CD4-positive, alpha-beta T cell (primary cell): ENCODE data around the gene ZNF212. TPM values are rescaled to one million over a fixed set of nuclear protein-coding genes. Genes with fewer than 3 reads are reported as not detected.

ENCODE experiments used
- ATAC-seq: fragments of 200-7000 bp; cut with Tn5 transposase; one replicate; pipeline ENCODE4 v1.10.0; 2022; ENCODE audit warnings: mild to moderate bottlenecking; ENCODE audit not compliant: poor library complexity
- CTCF ChIA-PET: fragments of 350-600 bp; sonication (Branson Sonifier 250); formaldehyde crosslinking; loops from one replicate; lab custom pipeline; 2021; ENCODE audit warnings: antibody characterized with exemption, inconsistent platforms; lab: Charles Lee
- POLR2A ChIA-PET: fragments of 350-600 bp; sonication (Branson Sonifier 250); formaldehyde crosslinking; loops from one replicate; lab custom pipeline; 2021; ENCODE audit warnings: antibody characterized with exemption, inconsistent platforms; lab: Charles Lee
- DNase-seq, 14 experiments: peaks; one replicate each; pipeline ENCODE4 v3.0.0-alpha.2; 2013 to 2020; ENCODE audit warnings: mixed read lengths in 2 of 14
- H3K27ac ChIP-seq, 2 donors: one replicate each; pipeline versions ENCODE4 v1.5.1 to v1.7.0; 2013; ENCODE audit warnings: low read length in 2 of 2, low read depth in 1 of 2, mild to moderate bottlenecking in 1 of 2
- H3K27me3 ChIP-seq, 2 experiments: 1 replicate in 1 of 2; 2 replicates in 1 of 2; pipeline versions ENCODE4 v1.6.1 to v1.7.0; 2013; ENCODE audit warnings: low read length in 2 of 2, control low read depth in 1 of 2, mild to moderate bottlenecking in 1 of 2, moderate library complexity in 1 of 2; ENCODE audit not compliant: insufficient read depth in 2 of 2, control insufficient read depth in 1 of 2
- H3K36me3 ChIP-seq: one replicate; pipeline ENCODE4 v1.6.1; 2013; ENCODE audit warnings: low read length, control low read depth; ENCODE audit not compliant: insufficient read depth
- H3K4me1 ChIP-seq: one replicate; pipeline ENCODE4 v1.6.1; 2013; ENCODE audit warnings: low read length, control low read depth; ENCODE audit not compliant: insufficient read depth
- H3K4me3 ChIP-seq: one replicate; pipeline ENCODE4 v1.5.1; 2013; ENCODE audit warnings: mild to moderate bottlenecking, low read length, moderate library complexity
- H3K9me3 ChIP-seq, 2 experiments: 1 replicate in 1 of 2; 2 replicates in 1 of 2; pipeline versions ENCODE4 v1.6.1 to v1.7.0; 2013; ENCODE audit warnings: low read length in 2 of 2, mild to moderate bottlenecking in 2 of 2, control low read depth in 1 of 2, moderate library complexity in 1 of 2; ENCODE audit not compliant: control insufficient read depth in 1 of 2, insufficient read depth in 1 of 2
- H3K27ac Mint-ChIP-seq: one replicate; pipeline ENCODE4 v1.8.0; 2020; ENCODE audit warnings: mixed read lengths
- H3K27me3 Mint-ChIP-seq: one replicate; pipeline ENCODE4 v1.8.0; 2021; ENCODE audit warnings: mixed read lengths
- H3K36me3 Mint-ChIP-seq: one replicate; pipeline ENCODE4 v1.8.0; 2021; ENCODE audit warnings: low read depth, mixed read lengths
- H3K4me1 Mint-ChIP-seq: one replicate; pipeline ENCODE4 v1.8.0; 2021; ENCODE audit warnings: low read depth, mixed read lengths
- H3K4me3 Mint-ChIP-seq: one replicate; pipeline ENCODE4 v1.8.0; 2020; ENCODE audit warnings: mild to moderate bottlenecking, mixed read lengths
- H3K9me3 Mint-ChIP-seq: one replicate; pipeline ENCODE4 v1.8.0; 2020; ENCODE audit warnings: mixed read lengths
- CTCF ChIP-seq: fragments of 200-600 bp; IDR thresholded peaks from one replicate; pipeline ENCODE4 v1.8.0; 2022; ENCODE audit warnings: antibody characterized with exemption, mild to moderate bottlenecking
- intact Hi-C, 2 experiments: fragments of 100-400 bp; cut with DNase I in 1 of 2; cut with micrococcal nuclease in 1 of 2; formaldehyde crosslinking; loops; one replicate each; pipeline versions ENCODE4 v1.15.1 to v1.9.0; 2023 to 2025; cut with DNase I, micrococcal nuclease
- total RNA-seq, 174 experiments: library from RNA in 2 of 174; stranded (reverse) in 2 of 174; gene quantifications; one replicate each; pipeline ENCODE4 v1.2.3 and lab custom pipeline; 2021 to 2026

Gene ZNF212
- total RNA-seq, 2 experiments from 2014 or later = 12.1 to 13.2 TPM

GRCh38 chr7:149195180-149196150 is 44.0 kb upstream of the ZNF212 start, which contains the start of gene ZNF282:
TSS of gene ZNF282 (plus strand) at chr7:149195546. CDS start at chr7:149195590, 44 bp downstream.
- no peaks in the 10 kb centered on the region for H3K9me3 Mint-ChIP-seq

DNA sequence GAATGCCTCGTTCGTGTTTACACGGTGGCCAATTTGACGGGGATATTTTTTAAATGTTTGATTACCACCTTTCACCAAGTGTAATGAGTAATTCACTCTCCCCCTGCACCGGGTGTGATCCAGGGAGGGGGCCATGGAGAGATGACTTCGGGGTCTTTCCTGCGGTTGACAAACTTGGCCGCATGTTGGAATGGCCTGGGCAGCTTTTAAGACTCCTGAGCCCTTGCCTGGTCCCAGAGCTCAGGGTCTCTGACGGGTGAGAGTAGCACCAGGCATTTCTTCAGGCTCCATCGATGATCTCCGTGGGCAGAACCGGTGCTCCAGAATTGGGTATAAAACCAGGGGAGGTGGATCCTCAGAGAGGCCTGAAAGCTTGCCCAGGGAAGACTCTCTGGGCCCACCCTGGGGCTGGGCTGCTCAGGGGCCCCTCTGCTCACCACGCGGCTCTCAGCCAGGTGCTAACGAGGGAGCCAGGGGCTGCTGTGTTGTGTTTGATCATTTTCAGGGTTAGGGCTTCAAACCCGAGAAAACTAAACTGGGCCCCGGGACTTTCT is 43.2 kb upstream of the ZNF212 start:
- H3K4me1 Mint-ChIP-seq = peaks cover 32% of the 10 kb centered on the region
- peak overlapping the region; percentile 96 for H3K4me3 Mint-ChIP-seq
- CTCF ChIA-PET = interaction anchor here (1.2 to 2.5 kb wide), 5 partner anchors 16 to 428 kb away, joined by 3 to 16 read pairs (median 7); partner anchors contain the start of genes ZNF398 and ZNF783
- DNase-seq (peak in 3 of 14 experiments; percentile 3 to 33 (median 9)), ATAC-seq (peak; percentile 12)
- TF ChIP-seq CTCF = no peak
- Histone ChIP-seq H3K9me3 (no peaks in the 10 kb centered on the region), H3K27ac (peak overlapping the region; percentile 16 to 47), H3K36me3 (peaks cover 27% of the 10 kb centered on the region), H3K4me1 (peaks cover 25% of the 10 kb centered on the region), H3K4me3 (peak overlapping the region; percentile 90), H3K27me3 (no peaks in the 10 kb centered on the region)
- no peaks in the 10 kb centered on the region for H3K9me3 Mint-ChIP-seq
- H3K36me3 Mint-ChIP-seq = peaks cover 44% of the 10 kb centered on the region
- intact Hi-C loops = loop anchor here in 1 of 2 experiments (5.0 kb wide), 2 partner anchors 41 to 301 kb away; partner anchors contain the start of genes ZNF212 and ZNF746
- H3K27me3 Mint-ChIP-seq = no peaks in the 10 kb centered on the region
- POLR2A ChIA-PET = interaction anchor here (0.9 to 2.5 kb wide), 9 partner anchors 15 to 349 kb away, joined by 3 to 24 read pairs (median 4); partner anchors contain the start of genes ZNF398, ZNF425 and ZNF783
- peak overlapping the region; percentile 89 for H3K27ac Mint-ChIP-seq

More at GRCh38 chr7:149195180-149196150, 44.0 kb upstream of the ZNF212 start, which contains the start of gene ZNF282:
- TF ChIP-seq CTCF = peak; percentile 54
- no peaks in the 10 kb centered on the region for H3K9me3 ChIP-seq
- H3K36me3 ChIP-seq = peaks cover 20% of the 10 kb centered on the region
- Mint-ChIP-seq H3K27me3 (no peaks in the 10 kb centered on the region), H3K36me3 (peaks cover 36% of the 10 kb centered on the region), H3K4me1 (peaks cover 36% of the 10 kb centered on the region), H3K27ac (peak within 1 kb of the TSS; percentile 89), H3K4me3 (peak within 1 kb of the TSS; percentile 96)
- POLR2A ChIA-PET = interaction anchor here (0.6 to 2.5 kb wide), 15 partner anchors 12 to 429 kb away, joined by 3 to 24 read pairs (median 3); partner anchors contain the start of genes ZNF398, ZNF425, ZNF783 and ZNF786
- intact Hi-C loops = loop anchor here in 1 of 2 experiments (2.0 to 5.0 kb wide), 3 partner anchors 42 to 302 kb away; partner anchors contain the start of genes ZNF212, ZNF398 and ZNF746
- ATAC-seq (peak; percentile 79), DNase-seq (peak; percentile 32 to 83 (median 59))
- CTCF ChIA-PET = interaction anchor here (0.6 to 2.5 kb wide), 12 partner anchors 8 to 429 kb away, joined by 3 to 16 read pairs (median 4); partner anchors contain the start of genes ZNF398, ZNF777 and ZNF783
- H3K27me3 ChIP-seq = no peaks in the 10 kb centered on the region
- H3K27ac ChIP-seq = peak within 1 kb of the TSS; percentile 16 to 47
- H3K4me1 ChIP-seq = peaks cover 25% of the 10 kb centered on the region
- H3K4me3 ChIP-seq = peak within 1 kb of the TSS; percentile 90
